ENCODE data around the gene FNIP1.

Gene FNIP1

DNA sequence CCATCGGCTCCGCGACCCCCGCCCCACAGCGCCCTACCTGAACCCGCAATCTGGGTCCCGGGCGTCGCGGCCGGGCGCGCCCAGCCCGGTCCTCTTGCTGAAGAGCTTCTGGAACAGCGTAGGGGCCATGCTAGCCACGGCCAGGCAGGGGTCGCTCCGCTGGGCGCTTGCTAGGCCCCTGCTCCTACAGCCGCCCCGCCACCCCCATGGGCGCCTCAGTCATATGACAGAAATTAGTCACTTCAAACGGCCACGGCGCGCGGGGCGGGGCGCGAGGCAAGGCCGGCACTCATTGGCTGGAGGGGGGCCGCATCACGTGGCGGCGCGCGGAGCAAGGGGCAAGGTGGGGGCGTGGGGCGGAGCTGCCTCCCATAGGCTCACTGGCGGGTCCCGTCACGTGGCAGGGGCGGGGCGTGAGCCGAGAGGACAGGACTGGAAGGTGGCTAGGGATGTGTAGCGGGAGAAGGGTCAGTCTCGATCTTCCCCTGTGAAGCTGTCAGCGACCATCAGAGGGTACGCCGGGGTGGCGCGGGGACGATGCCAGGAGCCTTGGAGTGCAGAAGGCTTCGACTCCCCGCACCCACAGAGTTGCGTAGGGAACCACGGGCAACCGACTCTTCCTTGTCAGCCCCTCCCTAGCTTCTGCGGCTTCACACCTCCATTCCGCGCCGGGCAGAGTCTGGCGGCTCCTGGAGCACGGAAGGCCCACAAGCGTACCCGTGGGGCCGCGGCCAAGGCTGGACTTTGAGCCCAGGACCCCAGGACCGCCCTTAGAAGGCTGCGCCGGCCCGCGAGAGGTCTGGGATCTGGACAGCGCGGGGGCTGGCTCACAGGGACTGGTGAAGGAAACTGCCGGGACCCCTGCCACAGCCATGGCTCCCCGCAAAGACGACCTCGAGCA lies at the start of gene FNIP1:
TSS of gene FNIP1 (minus strand) at position 225 of the 901 bp plus-strand sequence. CDS start at position 129, 96 bp downstream.
- TF ChIP-seq ZBTB7A (IDR thresholded peaks at IDR 0.05; ENCODE audit: low read depth) (peak; percentile 87), YY1 (IDR thresholded peaks at IDR 0.05; ENCODE audit: low read depth) (peak; percentile 54), TCF12 (IDR thresholded peaks at IDR 0.05; ENCODE audit: low read depth) (peak; percentile 57), EP300 (IDR thresholded peaks at IDR 0.05; ENCODE audit: borderline replicate concordance) (peak; percentile 35; the same call in 1 of the 2 replicates), NFIC (IDR thresholded peaks at IDR 0.05) (0 out of 2 replicates have a peak, but pooled peaks have one; percentile 5), RAD21 (IDR thresholded peaks at IDR 0.05; ENCODE audit: low read depth) (no peak), USF1 (IDR thresholded peaks at IDR 0.05) (peak; percentile 99), TAF1 (IDR thresholded peaks at IDR 0.05; ENCODE audit: low read depth) (peak; percentile 57), CEBPB (IDR thresholded peaks at IDR 0.05) (no peak), TEAD4 (IDR thresholded peaks at IDR 0.05) (no peak), FOXM1 (IDR thresholded peaks at IDR 0.05; ENCODE audit: borderline replicate concordance, low read depth) (no peak), MAX (IDR thresholded peaks at IDR 0.05) (peak; percentile 86; the same call in 1 of the 2 replicates), EGR1 (IDR thresholded peaks at IDR 0.05) (peak; percentile 84), CREB1 (IDR thresholded peaks at IDR 0.05; ENCODE audit: low read depth) (no peak; the same call in 1 of the 2 replicates)
- TF ChIP-seq, protein P1, sequence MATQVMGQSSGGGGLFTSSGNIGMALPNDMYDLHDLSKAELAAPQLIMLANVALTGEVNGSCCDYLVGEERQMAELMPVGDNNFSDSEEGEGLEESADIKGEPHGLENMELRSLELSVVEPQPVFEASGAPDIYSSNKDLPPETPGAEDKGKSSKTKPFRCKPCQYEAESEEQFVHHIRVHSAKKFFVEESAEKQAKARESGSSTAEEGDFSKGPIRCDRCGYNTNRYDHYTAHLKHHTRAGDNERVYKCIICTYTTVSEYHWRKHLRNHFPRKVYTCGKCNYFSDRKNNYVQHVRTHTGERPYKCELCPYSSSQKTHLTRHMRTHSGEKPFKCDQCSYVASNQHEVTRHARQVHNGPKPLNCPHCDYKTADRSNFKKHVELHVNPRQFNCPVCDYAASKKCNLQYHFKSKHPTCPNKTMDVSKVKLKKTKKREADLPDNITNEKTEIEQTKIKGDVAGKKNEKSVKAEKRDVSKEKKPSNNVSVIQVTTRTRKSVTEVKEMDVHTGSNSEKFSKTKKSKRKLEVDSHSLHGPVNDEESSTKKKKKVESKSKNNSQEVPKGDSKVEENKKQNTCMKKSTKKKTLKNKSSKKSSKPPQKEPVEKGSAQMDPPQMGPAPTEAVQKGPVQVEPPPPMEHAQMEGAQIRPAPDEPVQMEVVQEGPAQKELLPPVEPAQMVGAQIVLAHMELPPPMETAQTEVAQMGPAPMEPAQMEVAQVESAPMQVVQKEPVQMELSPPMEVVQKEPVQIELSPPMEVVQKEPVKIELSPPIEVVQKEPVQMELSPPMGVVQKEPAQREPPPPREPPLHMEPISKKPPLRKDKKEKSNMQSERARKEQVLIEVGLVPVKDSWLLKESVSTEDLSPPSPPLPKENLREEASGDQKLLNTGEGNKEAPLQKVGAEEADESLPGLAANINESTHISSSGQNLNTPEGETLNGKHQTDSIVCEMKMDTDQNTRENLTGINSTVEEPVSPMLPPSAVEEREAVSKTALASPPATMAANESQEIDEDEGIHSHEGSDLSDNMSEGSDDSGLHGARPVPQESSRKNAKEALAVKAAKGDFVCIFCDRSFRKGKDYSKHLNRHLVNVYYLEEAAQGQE (IDR thresholded peaks at IDR 0.05; ENCODE audit: low read depth) = no peak

DNA sequence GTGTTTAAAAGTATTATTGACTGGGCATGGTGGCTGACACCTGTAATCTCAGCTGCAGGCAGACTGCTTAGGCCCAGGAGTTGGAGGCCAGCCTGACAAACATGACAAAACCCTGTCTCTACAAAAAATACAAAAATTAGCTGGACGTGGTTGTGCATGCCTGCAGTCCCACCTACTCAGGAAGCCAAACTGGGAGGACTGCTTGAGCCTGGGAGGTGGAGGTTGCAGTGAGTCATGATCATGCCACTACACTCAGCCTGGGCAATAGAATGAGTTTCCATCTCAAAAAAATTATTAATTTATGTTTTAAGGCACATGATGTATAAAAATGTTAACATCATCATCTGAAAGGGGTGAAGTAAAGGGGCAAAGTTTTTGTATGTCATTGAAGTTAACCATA lies 49.7 kb upstream of the FNIP1 start:
- TF ChIP-seq ZBTB7A (IDR thresholded peaks at IDR 0.05; ENCODE audit: low read depth) = no peak
- no peak for TF ChIP-seq TEAD4 (IDR thresholded peaks at IDR 0.05)
- no peak for TF ChIP-seq TAF1 (IDR thresholded peaks at IDR 0.05; ENCODE audit: low read depth)
- no peak for TF ChIP-seq FOXM1 (IDR thresholded peaks at IDR 0.05; ENCODE audit: borderline replicate concordance, low read depth)
- TF ChIP-seq CEBPB (IDR thresholded peaks at IDR 0.05) = no peak
- TF ChIP-seq EP300 (IDR thresholded peaks at IDR 0.05; ENCODE audit: borderline replicate concordance) = no peak
- TF ChIP-seq, protein P1 (IDR thresholded peaks at IDR 0.05; ENCODE audit: low read depth) = no peak
- TF ChIP-seq CREB1 (IDR thresholded peaks at IDR 0.05; ENCODE audit: low read depth) = no peak
- TF ChIP-seq NFIC (IDR thresholded peaks at IDR 0.05) = no peak
- TF ChIP-seq MAX (IDR thresholded peaks at IDR 0.05) = no peak
- no peak for TF ChIP-seq TCF12 (IDR thresholded peaks at IDR 0.05; ENCODE audit: low read depth)
- TF ChIP-seq RAD21 (IDR thresholded peaks at IDR 0.05; ENCODE audit: low read depth) = no peak
- TF ChIP-seq EGR1 (IDR thresholded peaks at IDR 0.05) = no peak

DNA sequence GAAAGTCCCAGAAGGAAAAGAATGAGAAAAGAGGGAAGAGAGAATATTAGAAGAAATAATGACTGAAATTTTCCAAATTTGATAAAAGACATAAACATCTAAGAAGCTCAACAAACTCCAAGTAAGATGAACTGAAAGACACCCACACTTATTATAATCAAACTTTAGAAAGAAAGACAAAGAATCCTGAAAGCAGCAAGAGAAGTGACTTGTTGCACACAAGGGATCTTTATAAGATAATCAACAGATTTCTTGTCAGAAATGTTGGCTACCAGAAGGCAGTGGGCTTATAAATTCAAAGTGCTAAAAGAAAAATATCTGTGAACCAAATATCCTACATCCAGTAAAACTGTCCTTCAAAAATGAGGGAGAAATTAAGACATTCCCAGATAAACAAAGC lies 49.0 kb upstream of the FNIP1 start:
- TF ChIP-seq CREB1 (IDR thresholded peaks at IDR 0.05; ENCODE audit: low read depth) (no peak), RAD21 (IDR thresholded peaks at IDR 0.05; ENCODE audit: low read depth) (no peak), FOXM1 (IDR thresholded peaks at IDR 0.05; ENCODE audit: borderline replicate concordance, low read depth) (no peak), TAF1 (IDR thresholded peaks at IDR 0.05; ENCODE audit: low read depth) (no peak), EGR1 (IDR thresholded peaks at IDR 0.05) (no peak), NFIC (IDR thresholded peaks at IDR 0.05) (no peak)

DNA sequence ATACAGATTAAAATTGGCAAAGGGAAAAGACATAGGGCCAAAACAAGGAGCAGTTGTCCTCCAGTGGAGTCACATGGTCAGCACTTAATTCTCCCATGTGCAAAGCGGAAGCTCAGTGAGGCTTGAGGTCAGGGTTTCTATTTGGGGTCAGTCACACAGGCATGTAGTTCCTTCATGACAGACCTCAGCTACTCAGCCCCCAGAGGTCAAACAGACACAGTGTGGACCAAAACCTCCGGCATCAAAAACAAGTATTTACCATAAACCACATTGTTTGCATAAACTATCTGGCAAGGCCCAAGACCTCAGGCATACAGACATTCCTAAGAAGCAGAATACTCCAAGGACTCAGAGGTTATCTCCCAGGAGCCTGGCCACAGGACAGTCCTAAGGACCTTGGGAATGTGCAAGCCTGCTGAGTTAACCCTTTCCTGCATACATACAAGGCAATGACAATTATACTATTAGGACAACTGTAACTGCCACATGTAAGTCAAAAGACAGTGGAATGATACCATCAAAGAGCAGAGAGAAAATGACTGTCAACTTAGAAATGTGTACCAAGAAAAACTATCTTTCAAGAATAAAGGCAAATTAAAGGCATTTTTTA lies 28.7 kb upstream of the FNIP1 start:
- TF ChIP-seq TCF12 (IDR thresholded peaks at IDR 0.05; ENCODE audit: low read depth) (no peak), RAD21 (IDR thresholded peaks at IDR 0.05; ENCODE audit: low read depth) (no peak), TEAD4 (IDR thresholded peaks at IDR 0.05) (no peak), YY1 (IDR thresholded peaks at IDR 0.05; ENCODE audit: low read depth) (no peak), EGR1 (IDR thresholded peaks at IDR 0.05) (no peak), MAX (IDR thresholded peaks at IDR 0.05) (no peak), EP300 (IDR thresholded peaks at IDR 0.05; ENCODE audit: borderline replicate concordance) (no peak), FOXM1 (IDR thresholded peaks at IDR 0.05; ENCODE audit: borderline replicate concordance, low read depth) (no peak), NFIC (IDR thresholded peaks at IDR 0.05) (no peak), ZBTB7A (IDR thresholded peaks at IDR 0.05; ENCODE audit: low read depth) (no peak), CEBPB (IDR thresholded peaks at IDR 0.05) (no peak), USF1 (IDR thresholded peaks at IDR 0.05) (no peak), TAF1 (IDR thresholded peaks at IDR 0.05; ENCODE audit: low read depth) (no peak)
- TF ChIP-seq, protein P1 (IDR thresholded peaks at IDR 0.05; ENCODE audit: low read depth) = no peak
